ENCODE data around the gene ANGPTL2.

GRCh38 chr9:127162046-127162863 is 39.8 kb upstream of the ANGPTL2 start:
- TF ChIP-seq CTCF (IDR thresholded peaks at IDR 0.05) (no peak), POLR2A (IDR thresholded peaks at IDR 0.05; ENCODE audit: low read length) (no peak), HDAC2 (IDR thresholded peaks at IDR 0.05) (no peak), BHLHE40 (IDR thresholded peaks at IDR 0.05; ENCODE audit: low read depth, low read length) (no peak), NFE2L2 (conservative IDR thresholded peaks at IDR 0.05; ENCODE audit: low read length) (no peak), ESRRA (IDR thresholded peaks at IDR 0.05; ENCODE audit: borderline replicate concordance, low read length) (no peak), SREBF2 (IDR thresholded peaks at IDR 0.05) (no peak), EHMT2 (IDR thresholded peaks at IDR 0.05; ENCODE audit: low read depth) (no peak), PBX3 (IDR thresholded peaks at IDR 0.05) (no peak)
- TF ChIP-seq, protein P1, sequence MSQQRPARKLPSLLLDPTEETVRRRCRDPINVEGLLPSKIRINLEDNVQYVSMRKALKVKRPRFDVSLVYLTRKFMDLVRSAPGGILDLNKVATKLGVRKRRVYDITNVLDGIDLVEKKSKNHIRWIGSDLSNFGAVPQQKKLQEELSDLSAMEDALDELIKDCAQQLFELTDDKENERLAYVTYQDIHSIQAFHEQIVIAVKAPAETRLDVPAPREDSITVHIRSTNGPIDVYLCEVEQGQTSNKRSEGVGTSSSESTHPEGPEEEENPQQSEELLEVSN (IDR thresholded peaks at IDR 0.05; ENCODE audit: borderline replicate concordance, low read depth), result no peak
- TF ChIP-seq, protein P2, sequence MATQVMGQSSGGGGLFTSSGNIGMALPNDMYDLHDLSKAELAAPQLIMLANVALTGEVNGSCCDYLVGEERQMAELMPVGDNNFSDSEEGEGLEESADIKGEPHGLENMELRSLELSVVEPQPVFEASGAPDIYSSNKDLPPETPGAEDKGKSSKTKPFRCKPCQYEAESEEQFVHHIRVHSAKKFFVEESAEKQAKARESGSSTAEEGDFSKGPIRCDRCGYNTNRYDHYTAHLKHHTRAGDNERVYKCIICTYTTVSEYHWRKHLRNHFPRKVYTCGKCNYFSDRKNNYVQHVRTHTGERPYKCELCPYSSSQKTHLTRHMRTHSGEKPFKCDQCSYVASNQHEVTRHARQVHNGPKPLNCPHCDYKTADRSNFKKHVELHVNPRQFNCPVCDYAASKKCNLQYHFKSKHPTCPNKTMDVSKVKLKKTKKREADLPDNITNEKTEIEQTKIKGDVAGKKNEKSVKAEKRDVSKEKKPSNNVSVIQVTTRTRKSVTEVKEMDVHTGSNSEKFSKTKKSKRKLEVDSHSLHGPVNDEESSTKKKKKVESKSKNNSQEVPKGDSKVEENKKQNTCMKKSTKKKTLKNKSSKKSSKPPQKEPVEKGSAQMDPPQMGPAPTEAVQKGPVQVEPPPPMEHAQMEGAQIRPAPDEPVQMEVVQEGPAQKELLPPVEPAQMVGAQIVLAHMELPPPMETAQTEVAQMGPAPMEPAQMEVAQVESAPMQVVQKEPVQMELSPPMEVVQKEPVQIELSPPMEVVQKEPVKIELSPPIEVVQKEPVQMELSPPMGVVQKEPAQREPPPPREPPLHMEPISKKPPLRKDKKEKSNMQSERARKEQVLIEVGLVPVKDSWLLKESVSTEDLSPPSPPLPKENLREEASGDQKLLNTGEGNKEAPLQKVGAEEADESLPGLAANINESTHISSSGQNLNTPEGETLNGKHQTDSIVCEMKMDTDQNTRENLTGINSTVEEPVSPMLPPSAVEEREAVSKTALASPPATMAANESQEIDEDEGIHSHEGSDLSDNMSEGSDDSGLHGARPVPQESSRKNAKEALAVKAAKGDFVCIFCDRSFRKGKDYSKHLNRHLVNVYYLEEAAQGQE (IDR thresholded peaks at IDR 0.05), result no peak

Measured in A549 (cell line).